Brain microvascular endothelial cell (primary cell): ENCODE data around the gene NEB.
"Not testable (repeated sequence)": the region's sequence is repeated elsewhere in the genome, so short reads cannot be mapped to it uniquely, and the experiment has no call there.

Source experiments
- DNase-seq: peaks from one replicate; pipeline ENCODE4 v3.0.0-alpha.2; 2020
- H3K27ac ChIP-seq: fragments of 250-450 bp; sonication (Bioruptor Pico); 2 replicates; pipeline ENCODE4 v1.5.1; 2020; ENCODE audit warnings: mild to moderate bottlenecking, moderate library complexity
- H3K27me3 ChIP-seq: fragments of 250-450 bp; sonication (Bioruptor Pico); replicated peaks from 2 replicates; pipeline ENCODE4 v1.5.1; 2020; ENCODE audit warnings: mild to moderate bottlenecking
- H3K36me3 ChIP-seq: fragments of 250-450 bp; sonication (Bioruptor Pico); replicated peaks from 2 replicates; pipeline ENCODE4 v1.5.1; 2020; ENCODE audit warnings: mild to moderate bottlenecking
- H3K4me3 ChIP-seq: 2 replicates; pipeline ENCODE4 v1.5.1; 2011; ENCODE audit warnings: low read depth, mild to moderate bottlenecking, control low read depth, low read length, moderate library complexity
- CTCF ChIP-seq: IDR thresholded peaks from 2 replicates; pipeline ENCODE4 v1.5.1; 2011; ENCODE audit warnings: low read depth, mild to moderate bottlenecking, moderate library complexity, low read length, control low read depth, inconsistent platforms; ENCODE audit errors: missing control alignments
- in situ Hi-C: cut with HindIII; loops from 2 replicates; pipeline ENCODE4 v1.10.0; 2017; ENCODE audit warnings: low sequenced_read_pairs, low pct_ligation_motif_present

NEB gene

GRCh38 chr2:151569167-151569566 lies 165.1 kb downstream of the NEB start:
- Histone ChIP-seq H3K27me3 (no peaks in the 10 kb centered on the region), H3K4me3 (no peak overlapping the region), H3K27ac (no peak overlapping the region), H3K36me3 (no peaks in the 10 kb centered on the region)
- peak; percentile 53 for DNase-seq
- no peak for TF ChIP-seq CTCF
- in situ Hi-C loops, result no loop called here

GRCh38 chr2:151568501-151568900 lies 165.8 kb downstream of the NEB start:
- Histone ChIP-seq H3K27me3 (no peaks in the 10 kb centered on the region), H3K36me3 (no peaks in the 10 kb centered on the region), H3K4me3 (no peak overlapping the region), H3K27ac (no peak overlapping the region)
- in situ Hi-C loops, result no loop called here
- no peak for DNase-seq
- TF ChIP-seq CTCF, result no peak

GRCh38 chr2:151567006-151567405 lies 167.3 kb downstream of the NEB start:
- no peaks in the 10 kb centered on the region for H3K27me3 ChIP-seq
- H3K4me3 ChIP-seq, result no peak overlapping the region
- no peak for DNase-seq
- TF ChIP-seq CTCF, result no peak
- no peak overlapping the region for H3K27ac ChIP-seq
- no peaks in the 10 kb centered on the region for H3K36me3 ChIP-seq
- in situ Hi-C loops, result no loop called here

GRCh38 chr2:151562398-151562797 lies 171.9 kb downstream of the NEB start:
- Histone ChIP-seq H3K27ac (no peak overlapping the region), H3K36me3 (no peaks in the 10 kb centered on the region), H3K27me3 (no peaks in the 10 kb centered on the region), H3K4me3 (no peak overlapping the region)
- no peak for TF ChIP-seq CTCF
- DNase-seq, result no peak
- in situ Hi-C loops, result no loop called here

GRCh38 chr2:151560289-151560688 lies 174.0 kb downstream of the NEB start:
- H3K36me3 ChIP-seq, result no peaks in the 10 kb centered on the region
- in situ Hi-C loops, result no loop called here

GRCh38 chr2:151559431-151559830 lies 174.8 kb downstream of the NEB start:
- in situ Hi-C loops, result not testable (repeated sequence)

More at GRCh38 chr2:151560289-151560688, 174.0 kb downstream of the NEB start:
- Histone ChIP-seq H3K4me3 (no peak overlapping the region), H3K27me3 (no peaks in the 10 kb centered on the region), H3K27ac (no peak overlapping the region)
- TF ChIP-seq CTCF, result no peak
- DNase-seq, result peak; percentile 29

GRCh38 chr2:151557883-151558282 lies 176.4 kb downstream of the NEB start:
- in situ Hi-C loops, DNase-seq, H3K27ac ChIP-seq, H3K27me3 ChIP-seq, H3K4me3 ChIP-seq, H3K36me3 ChIP-seq: not testable (repeated sequence)

More at GRCh38 chr2:151559431-151559830, 174.8 kb downstream of the NEB start:
- DNase-seq, H3K36me3 ChIP-seq, H3K4me3 ChIP-seq, H3K27ac ChIP-seq, H3K27me3 ChIP-seq: not testable (repeated sequence)
